ENCODE measurements around the gene PML. TPM values are rescaled to one million over a fixed set of nuclear protein-coding genes. Genes with fewer than 3 reads are reported as not detected.
"Not testable (repeated sequence)": the region's sequence is repeated elsewhere in the genome, so short reads cannot be mapped to it uniquely, and the experiment has no call there.

The PML gene
- total RNA-seq, 1 experiment from 2014 or later, result 24.6 TPM

GRCh38 chr15:74062671-74063070 is 68.2 kb downstream of the PML start:
- Histone ChIP-seq H3K14ac (ENCODE audit: insufficient read depth, low read length) (no peak overlapping the region), H3K4me1 (ENCODE audit: insufficient read depth, low read length) (no peaks in the 10 kb centered on the region), H3K79me2 (ENCODE audit: insufficient read depth, low read length) (no peaks in the 10 kb centered on the region), H2AFZ (ENCODE audit: low read length) (no peak overlapping the region), H4K5ac (ENCODE audit: insufficient read length, low read depth, low read length) (no peak overlapping the region), H3K27ac (ENCODE audit: insufficient read length, low read depth, low read length) (no peak overlapping the region), H3T11ph (ENCODE audit: low read length) (no peak overlapping the region), H3K9me3 (ENCODE audit: control insufficient read depth, low read depth, low read length) (peaks cover 5% of the 10 kb centered on the region), H3K9ac (ENCODE audit: extremely low read depth, insufficient read length, low read length) (no peak overlapping the region), H2AK5ac (ENCODE audit: insufficient read length, low read length) (no peak overlapping the region), H2BK20ac (ENCODE audit: low read depth, low read length, poor library complexity, severe bottlenecking) (no peak overlapping the region), H3K27me3 (ENCODE audit: insufficient read depth, low read length) (no peaks in the 10 kb centered on the region), H3K56ac (ENCODE audit: insufficient read length, low read depth, low read length) (no peak overlapping the region), H3K79me1 (ENCODE audit: insufficient read depth, low read depth, low read length, poor library complexity, severe bottlenecking) (no peaks in the 10 kb centered on the region), H4K91ac (ENCODE audit: insufficient read length, low read depth, low read length) (no peak overlapping the region), H3K23me2 (ENCODE audit: insufficient read length, low read depth, low read length, poor library complexity, severe bottlenecking) (no peaks in the 10 kb centered on the region), H3K18ac (ENCODE audit: insufficient read length, low read depth, low read length) (no peak overlapping the region), H3K4ac (ENCODE audit: low read depth, low read length) (no peak overlapping the region), H2BK5ac (ENCODE audit: insufficient read length, low read length) (no peak overlapping the region), H3K23ac (ENCODE audit: insufficient read length, low read depth, low read length) (no peak overlapping the region), H2BK15ac (ENCODE audit: low read depth, low read length) (no peak overlapping the region), H4K20me1 (ENCODE audit: control insufficient read depth, insufficient read depth, insufficient read length) (no peaks in the 10 kb centered on the region), H4K8ac (replicated peaks; ENCODE audit: insufficient read length, low read depth, low read length) (no peak overlapping the region), H3K4me2 (ENCODE audit: insufficient read depth, insufficient read length, low read length) (no peak overlapping the region), H2BK120ac (ENCODE audit: low read depth, low read length, poor library complexity, severe bottlenecking) (no peak overlapping the region), H2BK12ac (ENCODE audit: insufficient read length, low read depth, low read length) (no peak overlapping the region)
- Mint-ChIP-seq H3K36me3 (ENCODE audit: insufficient read depth in 1 of 3, low read depth in 3 of 3) (no peaks in the 10 kb centered on the region; a peak in 1 of 7 replicates), H3K4me1 (peaks cover 3 to 6% of the 10 kb centered on the region in 2 experiments; a peak in 3 of 4 replicates), H3K9me3 (peaks cover 3 to 11% of the 10 kb centered on the region in 2 experiments; a peak in 3 of 5 replicates), H3K4me3 (no peak overlapping the region), H3K27ac (no peak overlapping the region), H3K27me3 (ENCODE audit: low read depth) (peaks cover 29% of the 10 kb centered on the region)
- WGBS (ENCODE audit: extremely low coverage, insufficient read length, low lambda C conversion rate), result no CpG with 5 or more reads among the region's 7 CpGs
- TF ChIP-seq CTCF (conservative IDR thresholded peaks at IDR 0.05), result no peak
- no peak for DNase-seq

DNA sequence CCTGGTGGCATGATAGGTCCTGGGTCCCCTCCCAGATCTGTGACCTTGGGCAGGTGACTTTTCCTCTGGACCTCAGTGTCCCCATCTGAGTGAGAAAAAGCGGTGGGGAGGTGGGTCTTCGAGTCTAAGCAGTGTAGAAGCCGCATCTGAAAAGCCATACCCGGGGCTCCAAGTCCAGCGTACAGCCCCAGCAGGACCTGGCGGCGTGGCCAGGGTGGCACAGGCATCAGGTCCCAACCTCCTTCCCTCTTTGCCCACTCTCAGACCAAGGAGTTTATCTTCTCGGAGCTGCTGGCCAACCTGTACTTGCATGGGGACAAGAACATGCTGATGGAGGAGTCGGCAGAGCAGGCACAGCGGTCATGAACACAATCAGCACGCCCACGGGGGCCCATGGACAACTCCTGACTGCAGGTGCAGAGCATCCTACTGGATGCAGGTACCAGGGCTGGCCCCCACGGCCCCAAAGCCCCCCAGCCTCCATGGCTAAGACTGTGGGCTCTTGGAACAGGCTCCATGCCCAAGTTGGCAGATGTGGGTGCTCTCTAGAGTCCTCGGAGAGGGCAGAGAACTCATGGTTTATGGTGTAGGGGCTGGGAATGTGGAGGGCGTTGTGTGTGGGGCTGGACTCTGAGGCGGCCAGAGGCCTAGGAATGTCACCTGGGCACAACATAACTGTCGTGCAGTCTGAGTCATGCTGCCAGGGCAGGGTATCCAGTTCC is 69.1 kb downstream of the PML start:
- not testable (repeated sequence) for H3K4me3 Mint-ChIP-seq; H2BK5ac ChIP-seq (ENCODE audit: insufficient read length, low read length); H2BK120ac ChIP-seq (ENCODE audit: low read depth, low read length, poor library complexity, severe bottlenecking); H3K18ac ChIP-seq (ENCODE audit: insufficient read length, low read depth, low read length); H3K56ac ChIP-seq (ENCODE audit: insufficient read length, low read depth, low read length); H3K4me1 ChIP-seq (ENCODE audit: insufficient read depth, low read length); H3T11ph ChIP-seq (ENCODE audit: low read length); H2BK12ac ChIP-seq (ENCODE audit: insufficient read length, low read depth, low read length); H3K9ac ChIP-seq (ENCODE audit: extremely low read depth, insufficient read length, low read length); H3K79me2 ChIP-seq (ENCODE audit: insufficient read depth, low read length); H3K4me2 ChIP-seq (ENCODE audit: insufficient read depth, insufficient read length, low read length); H3K14ac ChIP-seq (ENCODE audit: insufficient read depth, low read length); DNase-seq; H2AK5ac ChIP-seq (ENCODE audit: insufficient read length, low read length); H3K36me3 Mint-ChIP-seq (ENCODE audit: insufficient read depth in 1 of 3, low read depth in 3 of 3); H3K27me3 ChIP-seq (ENCODE audit: insufficient read depth, low read length); H3K27ac Mint-ChIP-seq; H4K91ac ChIP-seq (ENCODE audit: insufficient read length, low read depth, low read length); H3K4me1 Mint-ChIP-seq; H2BK20ac ChIP-seq (ENCODE audit: low read depth, low read length, poor library complexity, severe bottlenecking); H3K9me3 ChIP-seq (ENCODE audit: control insufficient read depth, low read depth, low read length); H3K27ac ChIP-seq (ENCODE audit: insufficient read length, low read depth, low read length); H3K9me3 Mint-ChIP-seq; H2AFZ ChIP-seq (ENCODE audit: low read length); H3K79me1 ChIP-seq (ENCODE audit: insufficient read depth, low read depth, low read length, poor library complexity, severe bottlenecking); H4K8ac ChIP-seq (replicated peaks; ENCODE audit: insufficient read length, low read depth, low read length); H3K23ac ChIP-seq (ENCODE audit: insufficient read length, low read depth, low read length); H2BK15ac ChIP-seq (ENCODE audit: low read depth, low read length); H3K4ac ChIP-seq (ENCODE audit: low read depth, low read length); H4K5ac ChIP-seq (ENCODE audit: insufficient read length, low read depth, low read length); H4K20me1 ChIP-seq (ENCODE audit: control insufficient read depth, insufficient read depth, insufficient read length); H3K23me2 ChIP-seq (ENCODE audit: insufficient read length, low read depth, low read length, poor library complexity, severe bottlenecking)
- no CpG with 5 or more reads among the region's 17 CpGs for WGBS (ENCODE audit: extremely low coverage, insufficient read length, low lambda C conversion rate)
- peaks cover 20% of the 10 kb centered on the region for H3K27me3 Mint-ChIP-seq (ENCODE audit: low read depth)

Data from H9 (cell line).